WERI-Rb-1 (cell line): ENCODE data around the gene SF3B4.
A peak's percentile ranks its signal among the peaks of the same experiment; 100 is the strongest.

ENCODE experiments used
- DNase-seq: peaks from one replicate; pipeline ENCODE4 v3.0.0-alpha.2; 2020
- H3K27ac ChIP-seq: fragments of 250-450 bp; sonication (Bioruptor Pico); 2 replicates; pipeline ENCODE4 v1.5.1; 2020; ENCODE audit warnings: mild to moderate bottlenecking, moderate library complexity
- H3K27me3 ChIP-seq: fragments of 250-450 bp; sonication (Bioruptor Pico); 2 replicates; pipeline ENCODE4 v1.5.1; 2021; ENCODE audit warnings: mild to moderate bottlenecking, low read depth, moderate library complexity; ENCODE audit not compliant: insufficient read depth, severe bottlenecking
- H3K36me3 ChIP-seq: fragments of 250-450 bp; sonication (Bioruptor Pico); 2 replicates; pipeline ENCODE4 v1.5.1; 2020; ENCODE audit warnings: mild to moderate bottlenecking, moderate library complexity
- H3K4me3 ChIP-seq: 2 replicates; pipeline ENCODE4 v1.5.1; 2011; ENCODE audit warnings: low read depth, mild to moderate bottlenecking, control low read depth, low read length
- H3K9me3 ChIP-seq: fragments of 250-450 bp; sonication (Bioruptor Pico); 2 replicates; pipeline ENCODE4 v1.5.1; 2021; ENCODE audit warnings: mild to moderate bottlenecking, moderate library complexity; ENCODE audit not compliant: severe bottlenecking
- TF ChIP-seq, protein P1 (sequence below): IDR thresholded peaks from 2 replicates; pipeline ENCODE4 v1.5.1; 2011; ENCODE audit warnings: low read depth, mild to moderate bottlenecking, control low read depth, inconsistent platforms, low read length

Gene SF3B4

DNA sequence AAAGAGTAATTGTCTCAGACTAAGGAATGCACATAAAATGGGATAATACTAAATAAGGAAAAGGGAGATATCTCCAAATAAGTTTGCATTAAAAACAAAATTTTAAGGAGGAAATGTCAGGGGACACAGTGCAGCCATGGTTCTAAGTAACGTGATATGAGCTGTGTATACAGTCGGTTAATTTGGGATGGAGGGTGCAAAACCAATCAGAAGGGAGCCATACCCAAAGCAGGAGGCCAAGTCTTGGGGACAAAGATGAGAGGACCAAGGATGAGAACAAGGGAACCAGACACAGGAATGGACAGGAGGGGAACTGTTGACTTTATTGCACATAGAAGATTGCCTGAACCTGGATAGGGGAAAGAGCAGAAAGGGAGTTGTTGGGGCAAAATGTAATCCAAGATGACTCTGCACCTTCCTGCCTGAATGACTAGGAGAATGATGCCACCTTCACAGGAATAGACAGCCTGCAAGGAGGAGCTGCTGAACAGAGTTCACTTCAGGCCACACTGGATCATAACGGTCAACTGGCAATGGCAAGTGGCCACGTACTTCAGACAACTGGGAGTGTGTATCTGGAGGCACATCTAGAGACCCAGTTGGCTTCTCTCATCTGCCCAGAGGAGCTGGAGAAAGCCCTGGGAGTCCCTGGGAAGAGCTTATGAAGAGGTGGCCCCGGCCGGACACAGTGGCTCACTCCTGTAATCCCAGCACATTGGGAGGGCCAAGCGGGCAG lies 50.2 kb downstream of the SF3B4 start:
- Histone ChIP-seq H3K4me3 (no peak overlapping the region), H3K27me3 (no peaks in the 10 kb centered on the region), H3K27ac (no peak overlapping the region), H3K36me3 (no peaks in the 10 kb centered on the region), H3K9me3 (no peaks in the 10 kb centered on the region)
- peak; percentile 13 for DNase-seq
- TF ChIP-seq, protein P1, sequence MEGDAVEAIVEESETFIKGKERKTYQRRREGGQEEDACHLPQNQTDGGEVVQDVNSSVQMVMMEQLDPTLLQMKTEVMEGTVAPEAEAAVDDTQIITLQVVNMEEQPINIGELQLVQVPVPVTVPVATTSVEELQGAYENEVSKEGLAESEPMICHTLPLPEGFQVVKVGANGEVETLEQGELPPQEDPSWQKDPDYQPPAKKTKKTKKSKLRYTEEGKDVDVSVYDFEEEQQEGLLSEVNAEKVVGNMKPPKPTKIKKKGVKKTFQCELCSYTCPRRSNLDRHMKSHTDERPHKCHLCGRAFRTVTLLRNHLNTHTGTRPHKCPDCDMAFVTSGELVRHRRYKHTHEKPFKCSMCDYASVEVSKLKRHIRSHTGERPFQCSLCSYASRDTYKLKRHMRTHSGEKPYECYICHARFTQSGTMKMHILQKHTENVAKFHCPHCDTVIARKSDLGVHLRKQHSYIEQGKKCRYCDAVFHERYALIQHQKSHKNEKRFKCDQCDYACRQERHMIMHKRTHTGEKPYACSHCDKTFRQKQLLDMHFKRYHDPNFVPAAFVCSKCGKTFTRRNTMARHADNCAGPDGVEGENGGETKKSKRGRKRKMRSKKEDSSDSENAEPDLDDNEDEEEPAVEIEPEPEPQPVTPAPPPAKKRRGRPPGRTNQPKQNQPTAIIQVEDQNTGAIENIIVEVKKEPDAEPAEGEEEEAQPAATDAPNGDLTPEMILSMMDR: no peak
